HEK293T (cell line): Measurements from ENCODE around the gene CUL4B.
"Not testable (repeated sequence)": the region's sequence is repeated elsewhere in the genome, so short reads cannot be mapped to it uniquely, and the experiment has no call there.

Experiments
- BHLHE40 ChIP-seq: fragments of 450-650 bp; IDR thresholded peaks from 2 replicates; pipeline ENCODE4 v1.6.1; 2016; ENCODE audit warnings: mild to moderate bottlenecking, moderate library complexity, borderline replicate concordance
- CTBP1 ChIP-seq: fragments of 450-650 bp; IDR thresholded peaks from 2 replicates; pipeline ENCODE4 v1.6.1; 2016; ENCODE audit warnings: borderline replicate concordance
- ELF4 ChIP-seq: fragments of 450-650 bp; IDR thresholded peaks from 2 replicates; pipeline ENCODE4 v1.6.1; 2017; ENCODE audit warnings: antibody characterized with exemption
- FOXA1 ChIP-seq: fragments of 450-650 bp; IDR thresholded peaks from 2 replicates; pipeline ENCODE4 v1.6.1; 2016; ENCODE audit warnings: mild to moderate bottlenecking
- FOXK2 ChIP-seq: fragments of 450-650 bp; IDR thresholded peaks from 2 replicates; pipeline ENCODE4 v1.6.1; 2016; ENCODE audit warnings: mild to moderate bottlenecking
- L3MBTL2 ChIP-seq: fragments of 450-650 bp; conservative IDR thresholded peaks from 2 replicates; pipeline ENCODE4 v1.6.1; 2016; ENCODE audit warnings: mild to moderate bottlenecking
- NFRKB ChIP-seq: fragments of 450-650 bp; IDR thresholded peaks from 2 replicates; pipeline ENCODE4 v1.6.1; 2016; ENCODE audit warnings: mild to moderate bottlenecking, moderate library complexity

DNA sequence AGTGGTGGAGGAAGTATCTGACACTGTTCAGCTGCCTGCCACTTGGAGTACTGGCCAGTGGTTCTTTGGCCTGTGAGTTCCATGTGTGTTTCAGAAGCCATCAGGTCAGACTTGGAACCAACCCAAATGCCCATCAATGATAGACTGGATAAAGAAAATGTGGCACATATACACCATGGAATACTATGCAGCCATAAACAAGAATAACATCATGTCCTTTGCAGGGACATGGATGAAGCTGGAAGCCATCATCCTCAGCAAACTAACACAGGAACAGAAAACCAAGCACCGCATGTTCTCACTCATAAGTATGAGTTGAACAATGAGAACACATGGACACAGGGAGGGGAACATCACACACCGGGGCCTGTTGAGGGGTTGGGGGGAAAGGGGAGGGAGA lies 70.6 kb downstream of the CUL4B start:
- not testable (repeated sequence) for TF ChIP-seq ELF4, L3MBTL2, CTBP1, FOXK2, NFRKB, FOXA1, BHLHE40
